Left forelimb (tissue), 1 donor: ENCODE measurements around the gene EIF3K.

ENCODE experiments used
- DNase-seq: peaks from one replicate; pipeline ENCODE4 v3.0.0-alpha.2; 2018; ENCODE audit warnings: low spot score

Gene EIF3K

DNA sequence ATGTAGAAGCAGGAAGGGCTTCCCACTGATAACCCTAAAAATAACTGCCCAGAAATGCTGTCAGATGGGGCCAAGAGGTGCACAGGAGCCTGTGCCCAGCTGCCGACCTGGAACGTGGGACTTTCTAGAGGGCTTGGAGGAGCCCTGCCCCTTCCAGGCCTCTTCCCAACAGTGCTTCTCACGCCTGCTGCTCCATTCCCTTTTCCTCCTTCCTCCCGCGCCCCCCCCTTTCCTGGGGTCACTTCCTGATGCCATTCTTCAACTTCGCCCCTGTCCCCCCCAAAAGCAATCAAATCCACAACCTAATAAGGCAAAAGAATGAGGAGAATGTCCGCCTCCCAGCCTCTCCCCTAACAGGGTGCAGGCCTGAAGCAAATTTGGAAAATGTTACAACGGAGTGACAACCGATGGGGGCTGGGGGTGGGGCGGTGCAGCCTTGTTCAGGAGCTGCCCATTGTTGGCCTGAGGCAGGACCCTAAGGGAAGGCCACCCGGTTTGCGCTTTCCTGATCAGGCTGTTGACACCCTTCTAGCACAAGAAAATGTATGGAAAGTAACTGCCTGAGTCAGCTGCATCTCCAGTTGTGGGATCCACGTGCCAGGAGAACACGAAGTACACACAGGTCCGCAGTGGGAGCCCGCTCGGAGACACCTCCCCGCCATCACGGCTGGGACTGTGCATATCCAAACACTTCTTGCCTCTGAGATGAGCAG is 47.1 kb downstream of the EIF3K start:
- no peak for DNase-seq

DNA sequence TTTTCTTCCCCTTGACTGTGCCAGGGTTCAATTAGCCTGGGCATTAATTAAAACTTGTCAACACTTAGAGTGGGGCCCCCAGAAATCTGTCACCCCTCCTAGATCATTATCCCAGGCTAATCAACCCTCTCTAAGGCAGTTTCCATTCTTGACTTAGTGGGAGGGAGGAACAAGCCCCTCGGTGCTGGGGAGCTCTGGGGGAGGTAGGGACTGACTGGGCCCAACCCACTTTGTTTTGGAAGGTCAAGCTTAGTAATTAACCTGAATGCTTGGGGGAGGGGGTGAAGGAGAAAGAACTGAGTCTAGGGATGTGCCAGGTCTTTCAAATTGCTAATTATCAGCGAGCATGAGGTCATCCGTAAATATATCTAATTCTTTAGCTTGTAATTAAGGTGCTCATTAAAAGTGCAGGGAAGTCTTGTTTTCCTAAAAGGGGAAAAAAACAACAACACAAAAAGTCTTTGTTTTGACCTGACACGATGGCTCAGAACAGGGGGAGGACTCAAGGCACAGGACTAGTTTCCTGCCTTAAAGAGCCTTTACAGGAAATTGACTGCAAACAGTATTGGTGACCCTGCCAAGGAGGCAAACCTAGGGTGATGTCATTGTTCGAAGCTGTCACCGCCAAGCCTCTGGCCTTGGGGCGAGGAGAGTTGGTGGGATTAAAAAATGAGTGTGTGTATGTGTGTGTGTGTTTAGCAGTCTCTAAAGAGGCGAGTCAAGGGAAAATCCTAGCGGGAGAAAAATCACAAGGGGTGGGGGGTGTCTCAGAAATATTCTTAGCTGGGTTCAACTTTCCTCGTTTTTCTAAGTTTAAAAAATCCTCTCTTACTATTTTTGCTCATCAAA is 47.9 kb downstream of the EIF3K start:
- DNase-seq, result no peak

DNA sequence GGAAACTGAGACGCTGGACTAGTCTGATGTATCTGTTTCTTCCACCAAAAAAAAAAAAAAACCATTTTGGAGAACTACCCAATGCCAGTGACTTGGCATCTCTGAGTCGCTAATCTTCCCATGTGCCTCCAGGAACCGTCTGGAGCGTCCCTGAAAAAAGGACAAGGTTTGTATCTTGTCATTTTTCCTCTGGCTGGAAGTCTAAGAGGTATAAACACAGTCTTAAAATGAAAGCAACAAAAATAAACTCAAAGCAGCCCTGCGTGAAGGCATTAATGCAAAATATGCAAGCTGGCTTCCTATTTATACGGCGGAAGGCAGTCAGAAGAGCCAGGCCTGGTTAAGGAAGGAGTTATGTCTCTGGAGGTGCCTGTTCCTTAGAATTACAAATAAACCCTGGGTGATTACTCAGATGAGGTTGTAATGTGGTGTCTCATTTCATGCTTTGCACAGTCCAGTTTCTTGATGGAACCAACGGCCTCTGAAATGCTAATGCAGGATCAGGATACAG is 48.7 kb downstream of the EIF3K start:
- DNase-seq, result no peak

DNA sequence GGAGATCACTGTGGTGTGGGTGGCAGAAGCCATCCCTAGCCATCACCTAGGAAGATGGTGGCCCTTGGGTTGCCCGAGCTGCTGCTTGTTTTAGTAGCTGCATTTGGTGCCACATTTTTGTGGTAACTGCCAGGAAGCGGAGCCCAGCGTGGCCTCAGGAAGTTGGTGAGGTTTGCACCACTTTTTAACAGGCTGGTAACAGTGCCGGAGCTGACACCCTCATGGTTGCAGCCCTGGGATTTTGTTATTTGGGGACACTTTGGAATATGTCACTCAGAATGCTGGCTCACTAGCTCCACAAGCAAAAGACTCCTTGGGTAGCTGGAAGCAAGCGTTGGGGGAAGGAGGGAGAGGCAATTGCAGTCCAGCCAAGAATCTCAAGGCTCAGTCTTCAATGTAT is 50.6 kb downstream of the EIF3K start:
- DNase-seq, result no peak

DNA sequence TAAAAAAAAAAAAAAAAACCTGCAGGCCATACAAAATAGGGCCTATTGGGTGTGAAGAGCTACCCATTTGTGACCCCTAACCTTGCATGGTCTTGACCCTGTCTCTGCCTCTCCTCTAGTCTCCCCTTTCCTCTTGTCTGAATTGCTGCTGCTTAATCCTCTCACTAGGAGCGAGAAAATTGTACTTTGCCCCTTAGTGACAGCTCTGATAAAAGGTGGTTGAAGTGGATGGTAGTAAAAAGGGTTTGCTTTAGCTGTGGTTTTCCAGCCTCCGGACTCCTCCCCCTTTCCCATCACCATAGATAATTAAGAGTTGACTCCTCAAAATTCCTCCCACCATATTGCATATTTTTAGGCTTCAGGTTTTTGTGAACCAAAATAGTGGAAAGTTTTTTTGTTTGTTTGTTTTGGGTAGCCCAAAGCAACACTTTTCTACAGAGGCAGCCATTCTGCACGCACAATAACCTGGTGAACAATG is 52.0 kb downstream of the EIF3K start:
- DNase-seq, result no peak

DNA sequence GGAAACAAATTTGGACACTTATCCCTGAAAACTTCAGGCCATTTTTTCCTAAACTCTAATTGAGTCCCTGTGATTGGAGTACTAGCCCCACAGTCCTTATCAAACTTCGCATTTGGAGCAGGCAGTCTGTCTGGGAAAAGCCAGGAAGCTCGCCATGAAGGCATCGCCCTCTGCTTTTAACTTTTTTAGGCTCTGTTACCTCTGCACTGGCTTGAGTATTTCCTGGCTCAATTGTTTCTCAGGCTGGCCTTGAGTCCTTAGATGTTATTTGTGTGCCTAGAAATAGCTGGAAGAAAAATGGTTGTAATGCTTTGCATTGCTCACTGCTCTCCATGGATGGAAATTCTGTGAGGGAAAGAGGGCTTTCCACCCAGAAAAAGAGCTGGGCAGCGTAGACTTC is 52.7 kb downstream of the EIF3K start:
- DNase-seq, result no peak

DNA sequence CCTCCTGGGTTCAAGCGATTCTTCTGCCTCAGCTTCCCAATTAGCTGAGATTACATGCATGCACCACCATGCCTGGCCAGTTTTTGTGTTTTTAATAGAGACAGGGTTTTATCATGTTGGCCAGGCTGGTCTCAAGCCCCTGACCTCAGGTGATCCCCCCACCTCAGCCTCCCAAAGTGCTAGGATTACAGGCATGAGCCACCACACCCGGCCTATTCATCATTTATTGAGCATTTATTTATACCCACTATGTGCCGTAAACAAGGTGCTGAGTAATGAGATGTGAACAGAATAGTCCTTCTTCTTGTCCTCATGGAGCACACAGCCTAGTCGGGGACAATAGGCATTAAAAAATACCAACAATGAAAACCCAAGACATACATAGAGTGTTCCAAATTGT is 54.0 kb downstream of the EIF3K start:
- DNase-seq, result no peak

DNA sequence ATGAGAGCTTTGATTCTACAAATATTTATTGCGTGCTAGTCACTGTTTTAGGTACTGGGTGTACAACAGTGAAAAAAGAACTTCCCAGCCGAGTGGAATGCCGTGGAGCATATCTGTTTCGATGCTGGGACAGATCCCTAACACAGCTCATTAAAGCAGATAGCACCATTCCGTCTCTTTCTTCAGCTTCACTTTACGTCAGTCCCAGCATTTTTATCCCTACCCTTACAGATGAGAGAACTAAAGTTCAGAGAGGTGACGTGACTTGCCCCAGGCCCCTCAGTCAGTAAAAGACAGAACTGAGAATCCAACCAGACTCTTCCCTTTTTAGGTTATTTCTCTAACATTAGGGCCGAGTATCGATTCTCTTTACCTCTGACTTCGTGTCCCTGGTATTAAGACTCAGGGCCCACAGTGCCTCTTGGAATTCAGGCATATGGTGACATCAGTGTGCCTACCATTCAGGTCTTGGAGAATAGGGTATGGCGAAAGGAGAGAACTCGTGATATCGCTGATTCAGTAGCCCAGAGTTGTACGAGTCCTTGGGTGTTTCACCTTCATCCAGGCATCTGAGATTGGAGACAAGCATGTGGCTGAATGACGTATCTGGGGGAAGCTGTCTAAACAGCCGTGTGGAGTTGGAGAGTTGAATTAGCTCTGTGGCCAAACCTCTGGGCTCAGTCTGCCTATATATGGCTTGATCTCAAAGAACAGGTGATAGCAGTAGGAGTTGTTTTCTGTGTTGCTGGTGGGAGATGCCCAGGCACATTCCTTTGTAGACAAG is 55.6 kb downstream of the EIF3K start:
- no peak for DNase-seq

DNA sequence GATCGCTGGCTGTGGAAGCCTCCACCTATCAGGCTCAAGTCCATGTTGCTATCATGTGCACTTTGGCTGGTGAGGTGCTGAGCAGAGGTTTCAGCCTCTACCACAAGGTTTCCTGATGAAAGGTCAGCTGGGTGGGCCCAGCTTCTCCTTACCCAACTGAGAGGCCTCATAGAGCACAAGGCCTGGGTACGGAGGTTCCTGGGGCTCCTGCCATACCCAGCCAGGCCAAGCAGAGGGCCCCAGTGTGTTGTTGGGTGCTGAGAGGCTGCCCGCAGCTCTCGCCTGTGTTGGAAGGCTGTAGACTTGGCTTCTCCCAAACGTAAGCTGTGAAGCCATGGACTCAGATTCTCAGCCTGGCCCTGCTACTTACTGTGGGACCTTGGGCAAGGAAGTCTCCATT is 56.6 kb downstream of the EIF3K start:
- DNase-seq, result no peak

DNA sequence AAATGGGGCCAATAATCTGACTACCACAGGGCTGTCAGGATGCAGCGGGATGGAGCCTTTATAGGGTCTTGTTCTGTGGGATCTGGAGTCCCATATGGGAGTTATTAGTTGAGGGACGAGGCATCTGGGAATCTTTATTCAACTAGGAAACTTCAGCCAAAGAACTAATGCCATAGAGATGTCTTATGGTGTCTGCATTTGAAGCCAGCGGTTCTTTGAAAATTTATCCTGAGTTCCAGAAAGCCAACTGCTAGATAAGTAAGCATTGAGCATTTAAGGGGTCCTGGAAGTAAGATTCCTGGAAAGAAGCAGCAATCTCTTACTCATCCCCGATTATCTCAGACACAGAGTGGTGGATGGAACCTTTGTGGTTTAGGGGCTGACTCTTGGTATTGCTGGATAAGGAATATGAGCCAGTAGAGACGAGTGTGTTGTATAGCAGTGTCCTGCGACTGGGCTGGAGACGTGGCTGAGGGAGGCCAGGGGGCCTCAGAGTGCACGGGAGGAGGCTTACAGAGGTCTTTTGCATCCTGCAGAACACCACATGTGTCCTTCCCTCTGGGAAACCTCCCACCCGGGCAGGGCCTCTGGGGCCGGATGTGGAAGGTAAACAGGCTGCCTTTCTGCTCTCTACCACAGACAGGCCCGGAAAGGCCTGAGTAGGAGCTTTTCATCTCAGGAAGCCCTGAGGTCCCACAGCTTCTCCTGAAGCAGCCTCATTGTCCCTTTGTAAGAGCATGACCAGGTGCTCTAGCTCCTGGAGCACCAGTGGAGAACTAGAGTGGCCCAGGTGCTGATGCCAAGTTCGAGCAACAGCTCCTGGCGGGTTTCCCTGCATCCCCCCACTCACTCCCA is 57.3 kb downstream of the EIF3K start:
- DNase-seq, result no peak

DNA sequence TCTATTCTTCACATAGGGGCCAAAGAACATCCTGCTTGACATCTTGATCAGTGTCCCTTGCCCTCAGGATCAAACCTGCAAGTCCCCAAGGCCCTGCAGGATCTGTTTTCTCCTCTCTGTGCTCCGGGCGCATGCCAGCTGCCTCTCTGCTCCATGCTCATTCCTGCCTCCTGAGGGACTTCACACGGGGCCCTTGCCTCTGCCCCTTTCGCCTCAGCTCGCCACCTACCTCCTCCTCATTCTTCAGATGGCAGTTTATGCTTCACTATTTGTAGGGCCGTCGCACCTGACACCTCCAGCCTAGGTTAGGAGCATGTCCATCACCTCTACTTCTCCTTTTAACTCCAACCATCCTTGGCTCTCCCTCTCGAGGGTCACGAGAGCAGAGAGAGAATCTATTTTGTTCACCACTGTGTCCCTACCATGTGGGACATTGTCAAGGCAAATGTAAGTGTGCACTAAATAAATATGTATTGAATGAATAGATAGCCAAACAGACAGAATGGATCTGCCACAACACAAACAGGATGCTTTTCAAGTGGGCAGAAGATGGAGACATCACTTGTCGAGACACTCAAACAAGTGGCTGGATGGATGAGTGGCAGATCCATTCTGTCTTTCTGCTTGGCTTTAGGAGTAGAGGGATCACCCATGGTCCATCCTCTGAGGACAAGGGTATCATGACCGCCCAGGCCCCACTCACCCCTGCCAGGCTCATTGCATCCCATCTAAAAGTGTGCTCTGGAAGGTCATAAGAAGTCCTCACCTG is 58.1 kb downstream of the EIF3K start:
- no peak for DNase-seq

DNA sequence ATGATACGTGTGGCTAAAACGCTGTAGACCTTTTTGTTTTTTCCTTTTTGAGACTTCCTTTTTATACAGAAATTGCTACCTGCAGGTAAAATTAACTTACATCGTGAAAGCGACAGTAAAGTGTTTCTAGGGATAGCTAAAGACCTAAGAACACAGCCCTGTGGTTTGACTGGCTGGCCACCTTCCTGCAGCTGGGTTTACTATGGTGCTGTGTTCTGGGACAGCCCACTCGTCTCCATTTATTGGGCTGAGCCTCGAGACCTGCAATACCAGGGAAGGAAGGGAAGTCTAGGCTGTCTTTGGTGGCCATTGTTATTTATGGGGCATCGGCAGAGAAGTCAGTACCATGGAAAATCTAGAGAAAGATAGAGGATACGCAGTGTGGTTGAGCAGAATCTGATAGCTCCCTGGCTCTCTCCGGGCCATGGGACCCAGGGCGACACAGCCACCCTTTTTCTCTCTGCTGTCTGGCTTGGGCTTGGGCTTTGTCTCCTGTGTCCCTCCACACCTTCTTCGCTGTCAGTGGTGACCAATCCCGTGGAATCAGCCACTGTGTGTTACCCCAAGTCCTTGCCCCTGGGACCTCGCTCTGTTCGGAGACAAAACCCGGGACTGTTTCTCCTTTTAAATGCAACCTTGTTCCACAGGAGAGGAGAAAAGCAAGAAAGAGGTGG is 59.4 kb downstream of the EIF3K start:
- no peak for DNase-seq

DNA sequence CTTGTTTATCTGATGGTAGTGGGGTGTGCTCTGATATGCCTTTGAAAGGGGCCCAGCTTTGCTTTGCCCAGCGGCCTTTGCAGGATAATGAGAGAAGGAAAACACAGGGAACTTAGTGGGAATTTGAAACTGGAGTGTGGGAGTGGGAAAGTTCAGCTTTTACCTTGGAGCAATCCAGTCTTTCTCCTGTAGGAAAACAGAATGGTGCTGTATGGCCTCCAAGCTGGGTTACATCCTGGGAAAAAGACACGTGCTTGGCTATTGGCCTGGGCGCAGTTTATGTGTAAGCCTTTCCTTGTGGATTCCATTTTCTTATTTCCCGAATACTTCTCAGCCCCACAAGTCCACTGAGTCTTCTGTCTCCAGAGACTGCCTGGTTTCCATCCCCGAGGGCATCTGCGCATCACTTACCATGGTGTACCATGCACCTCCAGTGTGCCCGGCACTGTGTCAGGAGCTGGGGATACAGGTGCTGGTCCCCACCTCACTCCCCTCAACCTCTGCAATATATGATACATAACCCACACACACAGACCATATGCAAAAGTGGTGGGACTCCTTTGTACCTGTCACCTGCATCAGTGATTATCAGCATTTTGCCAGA is 60.0 kb downstream of the EIF3K start:
- DNase-seq, result no peak

DNA sequence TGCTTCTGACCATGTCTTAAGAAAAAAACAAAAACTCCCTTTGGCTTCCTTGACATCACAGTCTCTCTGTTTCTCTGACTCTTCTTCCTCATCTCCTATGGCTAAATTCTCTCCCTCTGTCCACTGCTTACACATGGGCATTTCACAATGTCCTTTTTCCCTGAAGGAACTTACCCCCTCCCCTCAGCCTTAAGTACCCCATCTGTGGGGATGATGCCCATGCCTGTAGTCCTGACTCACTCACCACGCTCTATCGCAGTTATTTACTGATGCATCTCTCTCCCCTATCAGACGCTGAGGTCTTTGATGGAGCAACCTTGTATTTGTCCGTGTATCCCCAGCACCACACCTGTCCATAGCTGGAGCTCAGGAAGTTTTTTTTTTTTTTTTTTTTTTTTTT is 60.9 kb downstream of the EIF3K start:
- no peak for DNase-seq

DNA sequence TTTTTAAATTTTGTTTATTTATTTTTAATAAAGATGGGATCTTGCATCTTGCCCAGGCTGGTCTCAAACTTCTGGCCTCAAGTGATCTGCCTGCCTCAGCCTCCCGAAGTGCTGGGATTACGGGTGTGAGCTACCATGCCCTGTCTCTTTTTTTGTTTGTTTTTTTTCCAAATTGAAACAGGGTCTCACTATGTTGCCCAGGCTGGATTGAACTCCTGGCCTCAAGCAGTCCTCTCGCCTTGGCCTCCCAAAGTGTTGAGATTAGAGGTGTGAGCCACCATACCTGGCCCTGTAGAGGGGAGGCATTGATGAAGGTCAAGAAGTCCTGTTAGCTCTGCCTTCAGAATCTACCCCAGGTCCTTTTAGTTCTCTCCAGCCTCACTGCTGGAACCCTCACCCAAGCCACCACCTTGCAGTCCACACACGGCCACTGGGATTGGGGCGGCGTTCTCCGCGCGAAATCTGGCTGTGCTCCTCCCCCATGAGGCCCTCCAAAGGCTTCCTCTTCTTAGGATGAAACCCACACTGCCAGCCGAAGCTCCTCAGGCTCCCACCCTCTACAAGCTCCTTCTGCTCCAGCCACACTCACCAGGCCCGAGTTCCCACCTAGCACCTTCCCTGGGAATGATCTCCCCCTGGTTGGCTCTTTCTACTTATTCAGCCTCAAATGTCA is 63.3 kb downstream of the EIF3K start:
- DNase-seq, result no peak

DNA sequence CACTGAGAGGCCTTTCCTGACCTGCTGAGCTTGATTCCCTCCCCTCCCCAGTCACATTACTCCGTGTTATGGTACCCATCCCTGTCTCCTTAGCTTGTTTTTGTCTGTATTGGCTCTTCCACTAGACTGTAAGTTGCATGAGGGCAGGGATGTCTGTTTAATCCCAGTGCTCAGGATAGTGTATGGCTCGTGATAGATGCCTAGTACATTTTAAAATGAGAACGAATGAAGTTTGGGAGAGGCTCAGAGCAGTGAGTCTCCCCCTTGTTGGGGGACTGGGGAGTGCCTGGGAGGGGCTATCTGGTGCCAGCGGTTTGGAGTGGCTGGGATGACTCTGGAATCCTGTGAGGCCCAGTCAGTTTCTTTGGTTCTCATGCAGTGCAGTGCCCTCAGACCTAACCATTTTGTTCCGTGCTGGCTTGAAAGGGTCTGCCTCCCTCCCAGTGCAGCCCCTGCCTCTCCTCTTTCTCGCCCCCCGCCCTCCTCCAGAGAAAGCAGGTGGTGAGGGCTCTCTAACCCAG is 63.9 kb downstream of the EIF3K start:
- no peak for DNase-seq

DNA sequence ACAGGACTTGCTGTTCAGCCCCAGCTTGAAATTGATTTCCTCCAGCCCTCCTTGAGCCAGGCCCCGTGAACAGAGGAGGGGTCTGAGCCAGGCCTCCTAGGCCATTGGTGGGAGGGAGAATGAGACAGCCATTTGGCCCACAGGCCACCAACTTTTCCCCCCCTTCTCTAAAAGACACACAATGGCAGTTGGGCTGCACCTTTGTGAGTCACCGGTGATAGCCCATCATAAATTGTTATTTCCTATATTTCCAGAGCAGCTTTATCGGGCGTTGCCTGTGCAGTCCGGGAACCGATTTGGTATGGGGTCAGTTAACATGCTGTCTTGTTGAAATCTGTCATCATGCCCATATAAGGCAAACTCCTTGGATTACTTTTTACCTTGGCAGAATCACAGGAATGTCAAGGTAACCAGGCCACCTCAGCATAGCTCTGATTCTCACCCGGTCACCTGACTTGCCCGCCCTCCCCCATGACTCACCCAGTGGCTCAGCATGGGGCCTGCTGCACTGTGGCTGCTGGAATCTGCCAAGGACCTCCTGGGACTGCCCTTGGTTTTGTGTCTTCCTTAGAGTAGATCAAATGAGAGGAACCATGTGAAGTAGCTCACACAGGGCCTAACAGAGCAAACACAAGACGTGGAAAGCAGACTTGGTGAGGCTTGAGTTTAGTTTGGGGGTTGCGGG is 64.5 kb downstream of the EIF3K start:
- no peak for DNase-seq
